Hepatocyte (in vitro differentiated cells): ENCODE measurements around the gene FGFBP1. TPM values are rescaled to one million over a fixed set of nuclear protein-coding genes. Genes with fewer than 3 reads are reported as not detected.

Experiments
- DNase-seq: peaks from one replicate; pipeline ENCODE4 v3.0.0-alpha.2; 2016; ENCODE audit warnings: low spot score
- H2AFZ ChIP-seq: fragments of 200-600 bp; sonication (generic); 2 replicates; pipeline ENCODE4 v1.6.0; 2016; ENCODE audit warnings: antibody characterized with exemption, mild to moderate bottlenecking
- H3K27ac ChIP-seq: fragments of 200-600 bp; sonication (generic); 2 replicates; pipeline ENCODE4 v1.5.1; 2016; ENCODE audit warnings: mild to moderate bottlenecking
- H3K27me3 ChIP-seq: fragments of 200-600 bp; sonication (generic); 2 replicates; pipeline ENCODE4 v1.6.1; 2016
- H3K36me3 ChIP-seq: fragments of 200-600 bp; sonication (generic); replicated peaks from 2 replicates; pipeline ENCODE4 v1.5.1; 2016; ENCODE audit warnings: low read depth; ENCODE audit not compliant: insufficient read depth
- H3K4me1 ChIP-seq: fragments of 200-600 bp; sonication (generic); 2 replicates; pipeline ENCODE4 v1.5.1; 2016; ENCODE audit warnings: mild to moderate bottlenecking, moderate library complexity; ENCODE audit not compliant: insufficient read depth
- H3K4me2 ChIP-seq: fragments of 200-600 bp; sonication (generic); 2 replicates; pipeline ENCODE4 v1.6.0; 2016
- H3K4me3 ChIP-seq: fragments of 200-600 bp; sonication (generic); 2 replicates; pipeline ENCODE4 v1.5.1; 2016; ENCODE audit warnings: mild to moderate bottlenecking
- H3K79me2 ChIP-seq: fragments of 200-600 bp; sonication (generic); 2 replicates; pipeline ENCODE4 v1.6.0; 2017; ENCODE audit warnings: mild to moderate bottlenecking
- H3K9me2 ChIP-seq: fragments of 200-600 bp; sonication (generic); replicated peaks from 2 replicates; pipeline ENCODE4 v1.6.0; 2017; ENCODE audit warnings: mild to moderate bottlenecking; ENCODE audit not compliant: insufficient read depth
- H3K9me3 ChIP-seq: fragments of 200-600 bp; sonication (generic); 2 replicates; pipeline ENCODE4 v1.5.1; 2016; ENCODE audit warnings: low read depth, mild to moderate bottlenecking
- H4K20me1 ChIP-seq: fragments of 200-600 bp; sonication (generic); 2 replicates; pipeline ENCODE4 v1.6.0; 2016; ENCODE audit warnings: mild to moderate bottlenecking; ENCODE audit not compliant: insufficient read depth, poor library complexity, severe bottlenecking
- CTCF ChIP-seq: fragments of 200-600 bp; sonication (generic); IDR thresholded peaks from 2 replicates; pipeline ENCODE4 v1.5.1; 2016; ENCODE audit warnings: antibody characterized with exemption, mild to moderate bottlenecking; ENCODE audit not compliant: poor library complexity
- EZH2 ChIP-seq: fragments of 200-600 bp; sonication (generic); IDR thresholded peaks from 2 replicates; pipeline ENCODE4 v1.6.1; 2016; ENCODE audit warnings: antibody characterized with exemption, mild to moderate bottlenecking, borderline replicate concordance
- EZH2phosphoT487 ChIP-seq: fragments of 200-600 bp; sonication (generic); IDR thresholded peaks from one replicate; pipeline ENCODE4 v1.6.1; 2018; ENCODE audit warnings: antibody characterized with exemption, mild to moderate bottlenecking, low read depth, moderate library complexity; ENCODE audit not compliant: unreplicated experiment, severe bottlenecking
- WGBS: methylation state at CpG from one replicate; pipeline ENCODE4 v1.1.6; 2016; ENCODE audit warnings: low lambda C conversion rate; ENCODE audit errors: missing lambda C conversion rate; 5-methylcytosine and 5-hydroxymethylcytosine counted together
- polyA plus RNA-seq: library from polyadenylated mRNA; unstranded; fragments of >200 nt; fragmentation: Nextera tagmentation; extraction: Ambion mirVana; gene quantifications from 2 replicates; pipeline ENCODE4 v1.2.1, GENCODE V29; 2016
- total RNA-seq: library from RNA; depleted of rRNA; stranded (reverse); fragments of >200 nt; gene quantifications from 2 replicates; pipeline ENCODE4 v1.2.3, GENCODE V29; 2014

Gene FGFBP1
- total and polyA plus RNA-seq, 2 experiments from 2014 or later, result 1.8 to 2.8 TPM

DNA sequence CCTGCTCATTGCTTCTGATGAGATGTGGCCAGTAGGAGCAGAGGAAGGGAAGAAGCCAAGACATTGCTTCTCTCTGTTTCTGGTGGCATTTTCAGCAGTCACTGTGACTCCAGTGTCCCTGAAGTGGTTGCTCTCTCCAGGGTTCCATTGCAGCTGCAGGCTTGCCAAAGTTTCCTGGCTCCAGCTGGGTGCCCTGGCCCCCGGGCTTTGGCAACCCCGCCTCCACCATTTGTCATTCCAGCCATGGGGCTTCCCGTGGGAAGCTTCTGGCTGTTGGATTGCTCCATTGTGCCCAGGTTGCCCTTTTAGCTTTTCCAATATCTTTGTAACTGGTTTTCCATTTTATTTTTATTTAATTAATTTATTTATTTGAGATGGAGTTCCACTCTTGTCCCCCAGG lies 12.7 kb downstream of the FGFBP1 start:
- Histone ChIP-seq H3K9me2 (no peaks in the 10 kb centered on the region), H3K36me3 (no peaks in the 10 kb centered on the region), H3K9me3 (no peaks in the 10 kb centered on the region), H3K4me1 (no peaks in the 10 kb centered on the region), H3K79me2 (no peaks in the 10 kb centered on the region), H3K27me3 (peaks cover 6% of the 10 kb centered on the region), H3K4me3 (no peak overlapping the region), H3K4me2 (no peak overlapping the region), H4K20me1 (no peaks in the 10 kb centered on the region), H2AFZ (no peak overlapping the region), H3K27ac (no peak overlapping the region)
- WGBS, result 88% methylated on average over 3 of the region's 3 CpGs
- DNase-seq, result no peak
- no peak for TF ChIP-seq CTCF
- TF ChIP-seq EZH2phosphoT487, result no peak
- TF ChIP-seq EZH2, result no peak

DNA sequence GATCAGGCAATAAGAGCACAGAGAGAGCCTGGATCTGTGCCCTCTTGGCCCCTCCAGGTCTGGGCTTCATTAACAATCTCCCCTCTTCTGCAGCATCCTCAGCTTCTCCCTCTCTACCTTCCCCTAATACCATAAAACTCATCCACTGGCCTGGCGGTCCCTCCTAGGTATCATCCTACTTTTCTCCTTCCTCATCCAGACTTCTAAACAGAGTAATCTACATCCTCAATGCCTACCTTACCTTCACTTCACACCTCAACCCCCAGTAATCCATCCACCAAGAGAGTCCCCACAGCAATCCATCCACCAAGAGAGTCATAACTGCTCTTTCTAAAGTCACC lies 17.0 kb downstream of the FGFBP1 start:
- Histone ChIP-seq H3K27me3 (peaks cover 3% of the 10 kb centered on the region), H3K36me3 (no peaks in the 10 kb centered on the region), H4K20me1 (no peaks in the 10 kb centered on the region), H3K4me2 (no peak overlapping the region), H3K9me2 (no peaks in the 10 kb centered on the region), H2AFZ (no peak overlapping the region), H3K27ac (no peak overlapping the region), H3K9me3 (no peaks in the 10 kb centered on the region), H3K79me2 (no peaks in the 10 kb centered on the region), H3K4me3 (no peak overlapping the region), H3K4me1 (no peaks in the 10 kb centered on the region)
- no peak for DNase-seq
- TF ChIP-seq CTCF (no peak), EZH2 (no peak), EZH2phosphoT487 (no peak)
- 100% methylated on average over 1 of the region's 1 CpG for WGBS

DNA sequence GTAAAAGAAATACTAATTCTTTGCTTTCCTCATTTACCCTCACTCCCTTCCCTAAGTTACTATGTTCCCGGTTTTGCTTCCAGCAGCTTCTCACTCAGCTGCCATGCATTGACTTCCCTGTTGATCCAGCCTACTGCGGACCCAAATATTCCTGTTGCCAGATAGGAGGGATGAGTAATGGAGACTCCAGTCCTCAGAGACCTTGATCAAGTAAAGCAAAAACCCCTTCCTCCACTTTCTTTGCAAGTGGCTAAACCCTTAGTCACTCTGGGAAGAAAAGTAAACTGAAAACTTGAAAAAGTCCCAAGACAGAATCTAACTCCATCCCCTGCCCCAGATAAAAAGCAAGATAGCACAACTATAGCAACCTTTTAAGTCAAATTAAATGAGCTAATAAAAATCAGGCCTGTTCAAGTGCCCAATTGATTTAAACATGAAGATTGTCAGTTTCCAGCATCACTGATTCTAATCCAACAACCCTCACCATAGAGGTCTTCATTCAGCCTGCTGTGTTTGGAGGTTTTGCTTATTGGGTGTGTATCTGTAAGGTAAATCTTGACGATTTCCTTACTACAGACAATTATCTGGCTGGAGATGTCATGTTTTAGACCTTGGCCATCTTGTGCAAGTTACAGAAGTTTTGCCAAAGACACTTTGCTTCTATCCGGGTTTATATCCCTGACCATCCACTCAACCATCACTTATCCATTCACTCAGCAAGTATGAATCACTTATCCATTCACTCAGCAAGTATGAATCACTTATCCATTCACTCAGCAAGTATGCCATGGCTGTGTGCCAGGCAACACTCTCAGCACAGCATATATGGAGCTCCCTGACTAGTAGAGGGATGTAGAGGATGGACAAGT lies 17.6 kb downstream of the FGFBP1 start:
- Histone ChIP-seq H3K9me2 (no peaks in the 10 kb centered on the region), H3K27ac (no peak overlapping the region), H3K9me3 (no peaks in the 10 kb centered on the region), H3K4me2 (no peak overlapping the region), H3K79me2 (no peaks in the 10 kb centered on the region), H3K27me3 (peaks cover 3% of the 10 kb centered on the region), H4K20me1 (no peaks in the 10 kb centered on the region), H3K36me3 (no peaks in the 10 kb centered on the region), H3K4me3 (no peak overlapping the region), H2AFZ (no peak overlapping the region), H3K4me1 (no peaks in the 10 kb centered on the region)
- peak; percentile 54 for DNase-seq
- TF ChIP-seq EZH2, result no peak
- no peak for TF ChIP-seq EZH2phosphoT487
- 64% methylated on average over 4 of the region's 4 CpGs for WGBS

DNA sequence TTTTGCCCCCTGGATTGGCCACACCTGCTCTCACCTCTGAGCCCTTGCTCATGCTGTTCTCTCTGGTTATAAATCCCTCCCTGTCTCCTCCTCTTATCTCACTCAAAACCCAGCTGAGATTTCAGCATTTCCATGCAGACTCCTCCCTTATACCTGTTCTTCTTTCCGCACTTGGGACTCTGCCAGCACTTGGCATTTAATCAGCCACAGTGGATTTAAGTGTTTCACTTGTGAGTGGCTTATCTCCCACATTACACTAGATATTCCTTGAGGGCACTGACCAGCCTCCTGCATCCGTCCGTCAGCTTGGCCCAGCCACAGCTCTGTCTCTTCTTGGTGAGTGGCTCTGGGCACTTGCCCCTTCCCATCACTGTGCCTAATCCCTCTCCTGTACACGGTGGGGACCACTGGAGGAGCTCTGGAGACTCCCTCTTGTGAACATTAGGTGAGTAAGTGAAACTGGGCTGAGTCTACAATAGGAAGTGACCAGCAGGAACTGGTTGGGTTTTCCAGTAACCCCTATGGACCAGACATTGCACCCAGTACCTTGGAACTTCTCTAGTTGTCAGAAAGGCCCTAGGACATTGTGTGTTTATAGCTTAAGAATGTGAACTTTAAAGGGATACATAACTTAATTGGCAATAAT lies 19.9 kb downstream of the FGFBP1 start:
- no peak overlapping the region for H3K4me2 ChIP-seq
- no peaks in the 10 kb centered on the region for H3K9me3 ChIP-seq
- H3K27ac ChIP-seq, result no peak overlapping the region
- H3K27me3 ChIP-seq, result peaks cover 3% of the 10 kb centered on the region
- H3K4me1 ChIP-seq, result no peaks in the 10 kb centered on the region
- DNase-seq, result peak; percentile 26
- TF ChIP-seq EZH2 (no peak), CTCF (no peak)
- no peaks in the 10 kb centered on the region for H3K36me3 ChIP-seq
- WGBS, result 65% methylated on average over 4 of the region's 4 CpGs
- no peaks in the 10 kb centered on the region for H3K9me2 ChIP-seq
- H3K79me2 ChIP-seq, result no peaks in the 10 kb centered on the region
- no peak overlapping the region for H2AFZ ChIP-seq
- no peaks in the 10 kb centered on the region for H4K20me1 ChIP-seq
- H3K4me3 ChIP-seq, result no peak overlapping the region
